Hepatocyte (in vitro differentiated cells): ENCODE results near the gene ALDH1A2. TPM values are rescaled to one million over a fixed set of nuclear protein-coding genes. Genes with fewer than 3 reads are reported as not detected.

Experiments
- DNase-seq: peaks from one replicate; pipeline ENCODE4 v3.0.0-alpha.2; 2016; ENCODE audit warnings: low spot score
- H2AFZ ChIP-seq: fragments of 200-600 bp; sonication (generic); 2 replicates; pipeline ENCODE4 v1.6.0; 2016; ENCODE audit warnings: antibody characterized with exemption, mild to moderate bottlenecking
- H3K27ac ChIP-seq: fragments of 200-600 bp; sonication (generic); 2 replicates; pipeline ENCODE4 v1.5.1; 2016; ENCODE audit warnings: mild to moderate bottlenecking
- H3K27me3 ChIP-seq: fragments of 200-600 bp; sonication (generic); 2 replicates; pipeline ENCODE4 v1.6.1; 2016
- H3K36me3 ChIP-seq: fragments of 200-600 bp; sonication (generic); replicated peaks from 2 replicates; pipeline ENCODE4 v1.5.1; 2016; ENCODE audit warnings: low read depth; ENCODE audit not compliant: insufficient read depth
- H3K4me1 ChIP-seq: fragments of 200-600 bp; sonication (generic); 2 replicates; pipeline ENCODE4 v1.5.1; 2016; ENCODE audit warnings: mild to moderate bottlenecking, moderate library complexity; ENCODE audit not compliant: insufficient read depth
- H3K4me2 ChIP-seq: fragments of 200-600 bp; sonication (generic); 2 replicates; pipeline ENCODE4 v1.6.0; 2016
- H3K4me3 ChIP-seq: fragments of 200-600 bp; sonication (generic); 2 replicates; pipeline ENCODE4 v1.5.1; 2016; ENCODE audit warnings: mild to moderate bottlenecking
- H3K79me2 ChIP-seq: fragments of 200-600 bp; sonication (generic); 2 replicates; pipeline ENCODE4 v1.6.0; 2017; ENCODE audit warnings: mild to moderate bottlenecking
- H3K9me2 ChIP-seq: fragments of 200-600 bp; sonication (generic); replicated peaks from 2 replicates; pipeline ENCODE4 v1.6.0; 2017; ENCODE audit warnings: mild to moderate bottlenecking; ENCODE audit not compliant: insufficient read depth
- H3K9me3 ChIP-seq: fragments of 200-600 bp; sonication (generic); 2 replicates; pipeline ENCODE4 v1.5.1; 2016; ENCODE audit warnings: low read depth, mild to moderate bottlenecking
- H4K20me1 ChIP-seq: fragments of 200-600 bp; sonication (generic); 2 replicates; pipeline ENCODE4 v1.6.0; 2016; ENCODE audit warnings: mild to moderate bottlenecking; ENCODE audit not compliant: insufficient read depth, poor library complexity, severe bottlenecking
- CTCF ChIP-seq: fragments of 200-600 bp; sonication (generic); IDR thresholded peaks from 2 replicates; pipeline ENCODE4 v1.5.1; 2016; ENCODE audit warnings: antibody characterized with exemption, mild to moderate bottlenecking; ENCODE audit not compliant: poor library complexity
- EZH2 ChIP-seq: fragments of 200-600 bp; sonication (generic); IDR thresholded peaks from 2 replicates; pipeline ENCODE4 v1.6.1; 2016; ENCODE audit warnings: antibody characterized with exemption, mild to moderate bottlenecking, borderline replicate concordance
- EZH2phosphoT487 ChIP-seq: fragments of 200-600 bp; sonication (generic); IDR thresholded peaks from one replicate; pipeline ENCODE4 v1.6.1; 2018; ENCODE audit warnings: antibody characterized with exemption, mild to moderate bottlenecking, low read depth, moderate library complexity; ENCODE audit not compliant: unreplicated experiment, severe bottlenecking
- WGBS: methylation state at CpG from one replicate; pipeline ENCODE4 v1.1.6; 2016; ENCODE audit warnings: low lambda C conversion rate; ENCODE audit errors: missing lambda C conversion rate; 5-methylcytosine and 5-hydroxymethylcytosine counted together
- polyA plus RNA-seq: library from polyadenylated mRNA; unstranded; fragments of >200 nt; fragmentation: Nextera tagmentation; extraction: Ambion mirVana; gene quantifications from 2 replicates; pipeline ENCODE4 v1.2.1, GENCODE V29; 2016
- total RNA-seq: library from RNA; depleted of rRNA; stranded (reverse); fragments of >200 nt; gene quantifications from 2 replicates; pipeline ENCODE4 v1.2.3, GENCODE V29; 2014

ALDH1A2 gene
- total and polyA plus RNA-seq, 2 experiments from 2014 or later = 3.0 to 7.3 TPM

- Histone ChIP-seq H2AFZ (no peak overlapping the region), H3K9me2 (no peaks in the 10 kb centered on the region), H3K4me1 (no peaks in the 10 kb centered on the region), H3K36me3 (no peaks in the 10 kb centered on the region), H3K27ac (no peak overlapping the region), H3K4me2 (no peak overlapping the region), H4K20me1 (no peaks in the 10 kb centered on the region), H3K4me3 (no peak overlapping the region), H3K9me3 (no peaks in the 10 kb centered on the region), H3K27me3 (peaks cover 22% of the 10 kb centered on the region), H3K79me2 (no peaks in the 10 kb centered on the region)
- WGBS = 80% methylated on average over 4 of the region's 4 CpGs
- DNase-seq = no peak
- TF ChIP-seq EZH2phosphoT487 (no peak), CTCF (no peak), EZH2 (no peak)
Measured at GRCh38 chr15:58053315-58054153, 12.0 kb downstream of the ALDH1A2 start.

GRCh38 chr15:58052334-58052733 lies 13.2 kb downstream of the ALDH1A2 start:
- WGBS = 100% methylated on average over 5 of the region's 5 CpGs
- no peaks in the 10 kb centered on the region for H4K20me1 ChIP-seq
- no peak for DNase-seq
- no peak overlapping the region for H3K27ac ChIP-seq
- no peak overlapping the region for H2AFZ ChIP-seq
- no peak overlapping the region for H3K4me3 ChIP-seq
- no peaks in the 10 kb centered on the region for H3K36me3 ChIP-seq
- TF ChIP-seq EZH2phosphoT487 (no peak), CTCF (no peak), EZH2 (no peak)
- no peak overlapping the region for H3K4me2 ChIP-seq
- H3K9me3 ChIP-seq = no peaks in the 10 kb centered on the region
- peaks cover 25% of the 10 kb centered on the region for H3K27me3 ChIP-seq
- no peaks in the 10 kb centered on the region for H3K79me2 ChIP-seq
- no peaks in the 10 kb centered on the region for H3K4me1 ChIP-seq
- no peaks in the 10 kb centered on the region for H3K9me2 ChIP-seq

DNA sequence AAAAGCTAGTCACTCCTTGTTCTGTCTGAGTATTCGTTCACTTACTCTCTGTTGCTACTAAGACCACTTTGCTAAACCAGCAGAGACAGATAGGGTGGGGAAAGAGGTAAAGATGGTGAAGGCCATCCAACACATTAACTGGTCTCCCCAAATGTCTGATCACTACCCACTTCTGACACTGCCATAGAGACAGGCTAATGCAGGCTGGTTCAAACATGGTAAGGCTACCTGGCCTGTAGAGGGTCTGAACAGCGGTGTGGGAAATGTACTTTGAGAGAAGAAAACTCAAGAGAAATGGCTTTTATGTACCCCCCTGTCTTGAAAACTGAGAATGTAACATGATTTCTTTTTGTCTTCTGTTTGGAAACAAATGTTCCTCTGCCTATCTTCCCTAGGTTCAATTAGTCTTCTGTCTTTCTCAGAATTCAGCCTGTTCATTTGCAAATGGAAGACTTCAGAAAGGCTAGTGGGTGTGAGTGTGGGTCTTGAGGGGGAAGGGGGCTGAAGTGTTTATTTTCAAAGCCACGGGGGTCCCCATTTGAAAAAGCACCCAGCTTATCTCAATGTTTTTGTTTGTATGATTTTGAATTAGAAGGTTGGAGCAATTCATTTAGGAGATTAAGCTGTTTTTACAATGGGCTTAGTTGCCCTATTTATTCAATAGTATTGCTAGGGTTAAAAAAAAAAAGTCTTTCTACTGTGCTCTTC lies 15.8 kb downstream of the ALDH1A2 start:
- DNase-seq = no peak
- TF ChIP-seq EZH2phosphoT487 (no peak), EZH2 (no peak), CTCF (no peak)
- whole genome bisulfite sequencing = 55% methylated on average over 3 of the region's 3 CpGs
- H3K27ac ChIP-seq = no peak overlapping the region
- H3K27me3 ChIP-seq = peaks cover 11% of the 10 kb centered on the region
- no peak overlapping the region for H3K4me3 ChIP-seq
- no peaks in the 10 kb centered on the region for H4K20me1 ChIP-seq
- no peaks in the 10 kb centered on the region for H3K9me3 ChIP-seq
- no peaks in the 10 kb centered on the region for H3K79me2 ChIP-seq
- no peak overlapping the region for H3K4me2 ChIP-seq
- H3K4me1 ChIP-seq = no peaks in the 10 kb centered on the region
- H3K36me3 ChIP-seq = no peaks in the 10 kb centered on the region
- H2AFZ ChIP-seq = no peak overlapping the region
- H3K9me2 ChIP-seq = no peaks in the 10 kb centered on the region
